Endometrial microvascular endothelial cells (primary cell): Measurements from ENCODE around the gene DLD. TPM values are rescaled to one million over a fixed set of nuclear protein-coding genes. Genes with fewer than 3 reads are reported as not detected.
"Not testable (repeated sequence)": the region's sequence is repeated elsewhere in the genome, so short reads cannot be mapped to it uniquely, and the experiment has no call there.

Source experiments
- in situ Hi-C: cut with HindIII; loops from 2 replicates; pipeline ENCODE4 v1.10.0; 2017; ENCODE audit warnings: low sequenced_read_pairs, low pct_unique_long_range_greater_than_20kb; ENCODE audit errors: inconsistent ontology term
- total RNA-seq: library from RNA; depleted of rRNA; stranded (reverse); fragments of >200 nt; gene quantifications from one replicate; pipeline ENCODE4 v1.2.3, GENCODE V29; 2015; ENCODE audit errors: inconsistent ontology term

Gene DLD
- total RNA-seq, result 161 TPM

DNA sequence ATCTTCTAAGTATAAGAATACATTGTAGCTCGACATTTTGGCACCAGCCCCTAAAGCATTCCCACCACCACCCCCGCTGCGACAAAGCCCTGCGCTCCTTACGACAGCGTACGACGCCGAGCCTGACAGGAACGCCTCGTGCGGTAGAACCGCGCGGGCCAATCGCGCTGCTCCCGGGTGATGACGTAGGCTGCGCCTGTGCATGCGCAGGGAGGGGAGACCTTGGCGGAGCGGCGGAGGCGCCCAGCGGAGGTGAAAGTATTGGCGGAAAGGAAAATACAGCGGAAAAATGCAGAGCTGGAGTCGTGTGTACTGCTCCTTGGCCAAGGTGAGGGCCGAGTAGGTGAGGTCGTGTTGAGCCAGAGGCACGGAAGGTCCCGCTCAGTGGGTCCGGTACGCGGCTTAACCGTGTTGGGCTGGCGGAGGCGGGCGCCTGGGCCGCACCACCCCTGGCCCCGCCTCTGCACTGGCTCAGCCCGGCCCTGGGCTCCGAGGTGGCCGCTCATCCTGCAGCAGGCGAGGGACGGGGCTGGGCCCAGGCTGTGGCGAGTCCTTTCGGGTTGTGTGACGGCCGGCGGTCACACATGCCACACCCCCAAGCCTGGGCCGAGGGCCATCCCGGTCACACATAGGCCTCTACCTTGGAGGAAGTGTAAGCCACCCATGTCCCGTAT is at the start of gene DLD:
Gene DLD (plus strand): TSS at position 222 of the 674 bp plus-strand sequence. CDS start 68 bp downstream, at position 290.
- in situ Hi-C loops, result no loop called here

DNA sequence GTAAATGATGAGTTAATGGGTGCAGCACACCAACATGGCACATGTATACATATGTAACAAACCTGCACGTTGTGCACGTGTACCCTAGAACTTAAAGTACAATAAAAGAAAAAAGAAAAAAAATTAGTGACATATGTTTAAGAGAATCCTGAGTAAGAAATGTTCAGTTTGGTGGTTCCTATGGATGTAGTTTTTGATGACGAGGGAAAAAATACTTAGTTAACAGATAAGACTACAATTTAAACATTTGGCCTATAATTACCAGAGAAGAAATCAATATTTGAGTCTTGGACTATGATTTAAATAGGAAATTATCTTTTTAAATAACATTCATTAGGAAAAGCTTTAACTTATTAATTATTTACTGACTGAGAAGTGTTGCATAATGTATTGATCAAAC is 48.8 kb upstream of the DLD start:
- in situ Hi-C loops, result no loop called here

GRCh38 chr7:107843184-107843583 is 47.8 kb upstream of the DLD start:
- in situ Hi-C loops, result no loop called here

GRCh38 chr7:107846324-107846723 is 44.7 kb upstream of the DLD start:
- in situ Hi-C loops, result no loop called here

GRCh38 chr7:107847168-107847835 is 43.7 kb upstream of the DLD start:
- in situ Hi-C loops, result no loop called here

DNA sequence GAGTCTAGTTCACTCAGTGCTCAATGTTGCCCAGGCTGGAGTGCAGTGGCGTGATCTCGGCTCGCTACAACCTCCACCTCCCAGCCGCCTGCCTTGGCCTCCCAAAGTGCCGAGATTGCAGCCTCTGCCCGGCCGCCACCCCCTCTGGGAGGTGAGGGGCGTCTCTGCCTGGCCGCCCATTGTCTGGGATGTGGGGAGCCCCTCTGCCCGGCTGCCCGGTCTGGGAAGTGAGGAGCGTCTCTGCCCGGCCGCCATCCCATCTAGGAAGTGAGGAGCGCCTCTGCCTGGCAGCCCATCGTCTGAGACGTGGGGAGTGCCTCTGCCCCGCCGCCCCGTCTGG is 43.2 kb upstream of the DLD start:
- in situ Hi-C loops, result not testable (repeated sequence)

- in situ Hi-C loops, result not testable (repeated sequence)
These were observed 42.8 kb upstream of the DLD start for GRCh38 chr7:107848211-107848610.

DNA sequence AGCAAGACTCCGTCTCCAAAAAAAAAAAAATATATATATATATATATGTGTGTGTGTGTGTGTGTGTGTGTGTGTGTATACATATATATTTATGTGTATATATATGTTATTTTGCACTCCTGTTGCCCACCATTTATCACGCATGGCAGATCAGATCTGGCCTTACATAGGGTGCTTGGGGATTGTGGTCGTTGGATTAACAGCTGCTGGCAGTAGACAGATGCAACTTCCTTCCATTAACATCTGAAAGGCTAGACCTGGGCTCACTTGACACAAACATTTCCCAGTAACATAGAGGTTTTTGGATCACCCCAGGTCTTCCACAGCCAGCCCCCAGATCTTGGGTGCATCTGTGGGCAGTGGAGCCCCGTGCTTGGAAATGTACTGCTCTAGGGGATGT is 40.8 kb upstream of the DLD start:
- in situ Hi-C loops, result no loop called here

DNA sequence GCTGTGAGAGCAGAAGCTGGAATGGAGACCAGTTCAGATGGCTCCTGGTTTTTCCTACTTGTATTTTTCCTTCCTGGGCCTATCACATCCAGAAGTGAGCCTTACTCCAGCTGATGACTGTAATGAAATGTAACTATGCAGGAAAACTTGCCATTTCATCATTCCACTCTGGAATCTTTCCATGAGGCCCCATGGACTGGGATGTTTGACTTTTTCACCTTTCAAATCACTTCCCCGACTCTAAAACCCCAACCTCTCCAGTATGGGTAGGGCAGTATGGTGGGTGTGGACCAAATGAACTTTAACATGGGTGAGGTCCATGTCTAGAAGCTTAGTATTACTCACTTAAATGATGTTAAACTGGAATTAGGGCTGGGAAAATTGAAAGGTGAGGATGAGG is 40.3 kb upstream of the DLD start:
- in situ Hi-C loops, result no loop called here

GRCh38 chr7:107854454-107854853 is 36.5 kb upstream of the DLD start:
- in situ Hi-C loops, result no loop called here

GRCh38 chr7:107854989-107855388 is 36.0 kb upstream of the DLD start:
- in situ Hi-C loops, result no loop called here

DNA sequence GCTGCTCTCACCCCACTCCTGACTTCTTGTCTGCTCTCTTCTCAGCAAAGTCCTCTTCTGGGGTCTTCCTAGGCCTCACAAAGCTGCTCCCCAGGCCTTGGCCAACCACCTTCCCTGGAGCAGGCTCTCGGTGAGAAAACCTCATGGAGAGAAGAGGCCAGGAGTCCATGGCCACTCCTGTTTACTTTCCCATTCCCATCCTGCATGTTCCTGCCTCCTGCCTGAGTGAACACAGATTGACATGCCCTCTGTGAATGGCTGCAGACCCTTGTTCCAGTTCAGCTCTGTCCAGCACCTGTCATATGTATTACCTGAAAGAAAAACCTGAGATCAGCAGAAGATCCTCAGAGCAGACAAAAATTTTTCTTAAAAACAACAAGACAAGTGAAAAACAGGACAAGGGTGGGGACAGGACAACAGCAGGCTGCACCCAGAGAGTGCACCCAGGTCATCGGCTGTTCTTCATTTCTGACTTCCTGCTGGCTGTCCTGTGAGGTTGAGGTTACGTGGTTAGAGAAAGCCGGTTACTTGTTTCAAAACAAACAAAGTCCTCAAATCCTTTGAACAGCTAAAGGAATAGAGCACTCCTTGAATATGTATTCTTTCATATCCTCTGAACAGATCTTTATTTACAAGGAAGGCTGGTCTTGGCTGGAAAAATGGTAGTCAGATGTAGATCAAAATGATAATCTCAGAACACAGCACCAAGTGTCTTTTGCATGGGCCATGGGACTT is 34.0 kb upstream of the DLD start:
- in situ Hi-C loops, result no loop called here

DNA sequence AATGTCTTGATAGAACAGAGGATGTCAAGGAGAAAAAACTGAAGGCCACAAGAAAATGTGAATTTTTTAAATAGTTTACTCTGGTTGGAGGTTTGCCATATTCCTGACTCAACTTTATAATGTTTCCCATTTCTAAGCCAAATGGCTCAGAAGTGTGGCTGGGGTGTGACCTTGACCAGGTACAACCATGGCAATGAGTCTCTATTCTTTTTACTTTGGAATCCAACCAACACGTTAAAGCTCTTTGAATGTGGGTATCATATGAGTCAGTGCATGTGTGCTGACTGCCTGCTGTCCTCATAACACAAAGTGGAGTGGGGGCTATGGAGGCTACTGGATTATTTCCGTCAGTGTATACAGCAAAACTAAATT is 33.5 kb upstream of the DLD start:
- in situ Hi-C loops, result no loop called here

DNA sequence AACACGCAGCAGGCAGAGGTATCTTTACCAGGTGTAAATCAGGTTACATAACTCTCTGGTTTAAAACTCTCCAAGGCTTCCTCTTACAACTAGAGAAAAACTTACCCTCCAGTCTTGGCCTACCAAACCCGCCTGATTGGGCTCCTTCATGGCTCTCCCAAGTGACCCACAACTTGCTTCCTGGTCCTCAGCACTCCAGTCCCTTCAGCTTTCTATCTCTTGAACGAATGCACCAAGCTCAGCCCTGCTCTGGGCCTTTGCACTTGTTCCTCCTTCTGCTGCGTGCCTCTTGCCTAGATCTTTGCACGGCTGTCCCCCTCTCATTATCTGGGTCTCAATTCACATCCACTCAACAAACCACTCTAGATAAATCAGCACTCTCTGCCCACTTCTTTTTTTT is 32.7 kb upstream of the DLD start:
- in situ Hi-C loops, result no loop called here

DNA sequence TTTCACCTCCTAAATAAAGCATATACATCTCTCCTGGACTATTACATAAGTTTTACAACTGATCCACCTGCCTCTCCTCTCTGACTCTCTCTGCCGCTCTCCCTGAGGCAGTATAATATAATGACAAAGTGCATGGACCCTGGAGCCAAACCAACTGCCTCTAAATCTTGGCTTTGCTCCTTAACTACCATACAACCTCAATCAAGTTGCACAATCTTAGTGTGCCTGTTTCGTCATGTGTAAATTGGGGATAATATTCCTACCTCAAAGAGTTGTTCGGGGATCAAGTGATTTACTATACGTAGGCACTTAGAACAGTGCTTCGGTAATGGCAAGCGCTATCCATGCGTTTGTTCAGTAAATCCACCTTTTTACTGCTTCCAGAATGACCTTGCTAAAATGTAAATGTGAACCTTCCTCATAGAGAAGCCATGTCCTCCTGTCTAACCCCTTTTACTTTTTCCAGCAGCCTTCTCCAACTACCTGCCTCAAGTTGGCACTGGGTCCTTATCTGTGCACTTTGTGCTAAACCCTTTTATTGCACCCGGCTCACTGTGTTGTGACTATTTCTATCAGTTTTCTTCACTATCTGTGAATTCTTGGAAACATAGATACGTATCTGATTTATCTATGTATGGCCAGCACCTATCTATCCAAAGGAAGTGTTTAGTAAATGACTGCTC is 30.6 kb upstream of the DLD start:
- in situ Hi-C loops, result no loop called here

DNA sequence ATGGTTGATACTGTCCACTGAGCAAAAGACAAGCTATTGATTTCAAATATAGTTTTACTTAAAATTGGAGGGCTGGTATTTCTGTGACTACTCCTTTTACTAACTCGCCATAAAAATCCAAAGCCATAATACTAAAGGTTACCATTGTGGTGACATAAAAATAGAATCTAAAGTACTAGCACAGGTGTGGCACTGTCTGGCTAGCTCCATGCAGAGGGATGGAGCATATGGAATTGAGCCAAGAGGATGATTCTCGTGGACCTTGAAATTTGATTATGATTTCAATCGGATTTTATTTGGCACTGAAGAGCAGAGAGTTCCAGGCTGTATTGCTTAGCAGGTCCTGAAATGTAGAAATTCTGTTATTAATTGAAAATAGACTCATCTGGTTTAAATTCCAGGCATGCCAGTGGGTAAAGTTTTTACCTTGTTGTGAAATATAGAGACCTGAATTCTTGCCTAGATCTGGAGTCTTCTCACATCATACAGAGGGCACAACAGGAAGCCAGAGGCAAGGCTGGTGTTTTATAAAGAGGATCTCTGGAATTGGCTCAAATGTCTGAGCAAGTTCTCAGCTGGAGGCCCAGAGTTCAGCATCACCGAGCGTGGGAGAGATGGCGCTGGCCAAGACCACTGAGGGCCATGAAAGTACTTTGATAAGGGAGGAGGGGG is 29.9 kb upstream of the DLD start:
- in situ Hi-C loops, result no loop called here

- in situ Hi-C loops, result no loop called here
These were observed 24.8 kb upstream of the DLD start for GRCh38 chr7:107865956-107866775.

DNA sequence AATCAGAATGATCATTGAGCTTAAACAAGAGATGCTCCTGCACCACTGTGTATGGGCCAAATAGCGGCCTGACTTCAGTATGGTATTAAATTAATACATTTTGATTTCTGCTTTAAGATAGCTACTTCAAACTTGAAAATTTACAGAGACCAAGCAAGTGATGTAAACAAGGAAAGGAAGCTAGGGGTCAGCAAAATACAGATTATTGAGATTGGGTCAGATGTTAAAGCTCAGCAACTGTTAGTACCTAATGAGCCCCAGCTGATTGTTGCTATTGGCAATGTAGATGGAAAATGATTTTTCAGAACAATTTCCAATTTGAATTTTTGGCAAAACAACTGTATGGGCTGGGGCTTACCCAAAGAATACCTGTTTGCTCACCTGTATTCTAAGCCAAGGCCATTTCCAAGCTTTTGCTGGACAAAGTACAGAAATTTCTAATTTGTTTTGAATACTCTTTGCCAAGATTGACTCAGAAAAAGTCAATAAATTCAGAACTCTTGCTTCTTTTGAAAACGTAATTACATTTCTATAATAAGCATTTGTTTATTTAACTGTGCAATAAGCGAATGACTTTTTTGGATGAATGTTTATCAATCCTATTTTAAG is 23.0 kb upstream of the DLD start:
- in situ Hi-C loops, result no loop called here
